Pancreas (tissue), 10 donors: ENCODE measurements around the gene SLC24A4. TPM values are rescaled to one million over a fixed set of nuclear protein-coding genes. Genes with fewer than 3 reads are reported as not detected.

Source experiments
- ATAC-seq, 4 donors: fragments of 200-7000 bp; cut with Tn5 transposase; one replicate each; pipeline versions ENCODE4 v1.8.0 to v1.9.1; 2020; ENCODE audit warnings: mild to moderate bottlenecking in 4 of 4, moderate library complexity in 4 of 4
- DNase-seq, 6 donors: peaks; one replicate each; pipeline ENCODE4 v3.0.0-alpha.2; 2020
- FAIRE-seq: peaks from 2 replicates; lab custom pipeline; 2012; peaks lifted over from hg19 to GRCh38; lab: Jason Lieb, UNC
- H3K27ac ChIP-seq, 4 donors: fragments of 200-600 bp; sonication (generic); 1 replicate in 3 of 4; 2 replicates in 1 of 4; pipeline versions ENCODE4 v1.5.0 to v1.8.0; 2020
- H3K27me3 ChIP-seq, 4 donors: fragments of 200-600 bp; one replicate each; pipeline ENCODE4 v1.8.0; 2021
- H3K36me3 ChIP-seq, 3 donors: fragments of 200-600 bp; sonication (generic) in 1 of 3; one replicate each; pipeline versions ENCODE4 v1.5.0 to v1.8.0; 2020 to 2021
- H3K4me1 ChIP-seq, 3 donors: fragments of 200-600 bp; one replicate each; pipeline ENCODE4 v1.8.0; 2021
- H3K4me3 ChIP-seq, 4 donors: fragments of 200-600 bp; sonication (generic) in 2 of 4; one replicate each; pipeline versions ENCODE4 v1.5.0 to v1.8.0; 2020 to 2021
- H3K9me3 ChIP-seq, 4 donors: fragments of 200-600 bp; one replicate each; pipeline ENCODE4 v1.8.0; 2021
- CTCF ChIP-seq, 4 donors: fragments of 200-600 bp; sonication (generic) in 3 of 4; IDR thresholded peaks; one replicate each; pipeline versions ENCODE4 v1.5.0 to v1.8.0; 2021; ENCODE audit warnings: antibody characterized with exemption in 4 of 4
- WGBS, 2 donors: extraction: QIAGEN DNeasy Blood & Tissue Kit; methylation state at CpG; one replicate each; pipeline ENCODE4 v1.1.7; 2013; 5-methylcytosine and 5-hydroxymethylcytosine counted together
- intact Hi-C, 3 donors: fragments of 100-400 bp; cut with DNase I; formaldehyde crosslinking; loops; one replicate each; pipeline versions ENCODE4 v1.11.1 to v1.14.2; 2022
- polyA plus RNA-seq, 2 donors: library from polyadenylated mRNA; stranded (reverse); fragments of 200-250 nt; gene quantifications; one replicate each; pipeline ENCODE4 v1.2.3, GENCODE V29; 2013
- total RNA-seq, 6 donors: library from RNA; stranded (reverse); fragmentation: NEBNext Ultra II Directional in 4 of 6; extraction: Animal tissue kit (Norgen Biotek cat#: 25700) in 4 of 6; gene quantifications; one replicate each; pipeline versions ENCODE4 v1.2.1 to v1.2.4, GENCODE V29; 2021 to 2023
- donor health status: healthy with polysubstance abuse.
- donor health status: DM: no; HTN: no; CAD: no; lungs with moderate emphysema.
- donor health status: DM: no; HTN: no; CAD: no.
- donor health status: control.
- donor health status: control.
- donor health status: Bipolar disorder and iron deficiency.
- donor health status: DM: yes; HTN: yes; CAD: no.
- donor health status: DM: no; HTN: no; CAD: no.
- donor health status: DM: no; HTN: no; CAD: no.
- donor health status: DM: yes; HTN: yes; CAD: no.

SLC24A4 gene
- total and polyA plus RNA-seq, 8 donors = 0.04 to 0.14 (median 0.07) TPM

GRCh38 chr14:92496191-92496857 lies 173.4 kb downstream of the SLC24A4 start:
- ATAC-seq (no peak), FAIRE-seq (no peak), DNase-seq (no peak)
- no peaks in the 10 kb centered on the region for H3K27me3 ChIP-seq
- no peak overlapping the region for H3K4me3 ChIP-seq
- intact Hi-C loops = no loop called here
- H3K4me1 ChIP-seq = no peaks in the 10 kb centered on the region
- H3K27ac ChIP-seq = no peak overlapping the region
- no peaks in the 10 kb centered on the region for H3K9me3 ChIP-seq
- no peak for TF ChIP-seq CTCF (IDR thresholded peaks at IDR 0.05)
- H3K36me3 ChIP-seq = no peaks in the 10 kb centered on the region
- 70 to 74% methylated on average over 6 of the region's 6 CpGs for WGBS, 2 donors

- Histone ChIP-seq H3K27me3 (no peaks in the 10 kb centered on the region), H3K4me1 (no peaks in the 10 kb centered on the region), H3K9me3 (no peaks in the 10 kb centered on the region), H3K4me3 (no peak overlapping the region), H3K27ac (no peak overlapping the region), H3K36me3 (no peaks in the 10 kb centered on the region)
- intact Hi-C loops = no loop called here
- WGBS, 2 donors = 76 to 79% methylated on average over 8 of the region's 8 CpGs
- ATAC-seq (no peak), DNase-seq (no peak), FAIRE-seq (no peak)
- TF ChIP-seq CTCF (IDR thresholded peaks at IDR 0.05) = no peak
These were observed 174.4 kb downstream of the SLC24A4 start for GRCh38 chr14:92497391-92497790.

DNA sequence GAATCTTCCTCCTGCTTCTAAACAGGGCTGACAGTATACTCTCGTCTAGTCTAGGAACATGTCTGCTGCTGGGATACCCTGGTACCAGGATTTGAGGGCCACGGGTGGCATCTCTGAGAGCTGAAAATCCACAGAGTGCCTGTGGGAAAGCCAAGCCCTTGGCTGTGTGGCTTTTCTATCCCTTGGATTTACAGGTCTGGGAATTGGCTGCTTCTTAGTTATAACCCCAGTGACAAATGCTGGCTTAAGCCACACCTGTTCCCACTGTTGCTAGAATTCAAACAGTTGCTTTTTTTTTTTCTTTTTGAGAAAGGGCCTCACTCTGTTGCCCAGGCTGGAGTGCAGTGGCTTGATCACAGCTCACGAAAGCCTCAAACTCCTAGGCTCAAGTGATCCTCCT lies 176.3 kb downstream of the SLC24A4 start:
- Histone ChIP-seq H3K4me1 (no peaks in the 10 kb centered on the region), H3K27ac (no peak overlapping the region), H3K27me3 (no peaks in the 10 kb centered on the region), H3K4me3 (no peak overlapping the region), H3K9me3 (no peaks in the 10 kb centered on the region), H3K36me3 (no peaks in the 10 kb centered on the region)
- intact Hi-C loops = no loop called here
- no peak for TF ChIP-seq CTCF (IDR thresholded peaks at IDR 0.05)
- ATAC-seq (no peak), FAIRE-seq (no peak), DNase-seq (no peak)
- WGBS, 2 donors = 66 to 72% methylated on average over 3 of the region's 3 CpGs

- FAIRE-seq (no peak), DNase-seq (no peak), ATAC-seq (no peak)
- H3K27ac ChIP-seq = no peak overlapping the region
- TF ChIP-seq CTCF (IDR thresholded peaks at IDR 0.05) = no peak
- intact Hi-C loops = no loop called here
- WGBS, 2 donors = 55 to 60% methylated on average over 6 of the region's 6 CpGs
- no peaks in the 10 kb centered on the region for H3K36me3 ChIP-seq
- H3K27me3 ChIP-seq = no peaks in the 10 kb centered on the region
- H3K9me3 ChIP-seq = no peaks in the 10 kb centered on the region
- H3K4me1 ChIP-seq = no peaks in the 10 kb centered on the region
- no peak overlapping the region for H3K4me3 ChIP-seq
These were observed 177.6 kb downstream of the SLC24A4 start for GRCh38 chr14:92500491-92500941.

DNA sequence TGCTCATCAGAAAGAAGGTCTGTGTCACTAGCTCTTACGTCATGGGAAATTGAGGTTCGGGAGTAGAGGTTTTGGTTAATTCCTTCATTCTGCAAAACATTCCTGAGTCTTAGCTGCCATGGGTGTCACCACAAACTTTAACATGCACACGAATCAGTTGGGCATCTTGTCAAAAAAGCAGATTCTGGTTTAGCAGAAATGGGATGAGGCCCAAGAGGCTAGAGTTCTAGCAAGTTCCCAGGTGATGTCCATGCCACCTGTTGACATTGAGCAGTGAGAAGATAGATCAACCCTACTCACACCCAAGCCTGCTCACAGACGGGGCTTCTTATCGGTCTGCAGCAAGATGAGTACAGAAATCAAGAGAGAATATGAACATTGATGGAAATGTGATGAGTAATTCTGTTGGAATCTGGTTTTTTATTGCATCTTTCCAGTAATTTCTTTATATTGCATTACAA lies 179.0 kb downstream of the SLC24A4 start:
- intact Hi-C loops = no loop called here
- ATAC-seq = no peak
- 72 to 78% methylated on average over 5 of the region's 5 CpGs for WGBS, 2 donors
- no peaks in the 10 kb centered on the region for H3K27me3 ChIP-seq
- H3K4me3 ChIP-seq = no peak overlapping the region
- no peaks in the 10 kb centered on the region for H3K36me3 ChIP-seq
- H3K9me3 ChIP-seq = no peaks in the 10 kb centered on the region
- no peaks in the 10 kb centered on the region for H3K4me1 ChIP-seq
- no peak for DNase-seq
- H3K27ac ChIP-seq = no peak overlapping the region
- no peak for TF ChIP-seq CTCF (IDR thresholded peaks at IDR 0.05)
- FAIRE-seq = no peak
